Uterus (tissue), 2 donors: ENCODE results near the gene RIPOR3.
"Not testable (repeated sequence)": the region's sequence is repeated elsewhere in the genome, so short reads cannot be mapped to it uniquely, and the experiment has no call there.

Experiments
- CTCF ChIP-seq, 4 experiments: fragments of 200-600 bp in 2 of 4; fragments of 450-650 bp in 2 of 4; sonication (generic) in 2 of 4; IDR thresholded peaks; one replicate each; pipeline ENCODE4 v1.5.1; 2016 to 2019; ENCODE audit warnings: antibody characterized with exemption in 4 of 4, mild to moderate bottlenecking in 2 of 4, moderate library complexity in 1 of 4
- POLR2A ChIP-seq, 2 donors: fragments of 450-650 bp; IDR thresholded peaks; one replicate each; pipeline ENCODE4 v1.6.1; 2016; ENCODE audit warnings: antibody characterized with exemption in 2 of 2, mild to moderate bottlenecking in 1 of 2, moderate library complexity in 1 of 2

- not testable (repeated sequence) for TF ChIP-seq CTCF, POLR2A (IDR thresholded peaks at IDR 0.05)
These were observed 12.5 kb upstream of the RIPOR3 start for GRCh38 chr20:50703651-50704438.
